GM19099 (cell line): ENCODE results near the gene USP53.

Source experiments
- POLR2A ChIP-seq: IDR thresholded peaks from 3 replicates; pipeline ENCODE4 v1.6.1; 2011; ENCODE audit warnings: low read depth; ENCODE audit not compliant: insufficient read length; ENCODE audit errors: extremely low read depth

The USP53 gene

DNA sequence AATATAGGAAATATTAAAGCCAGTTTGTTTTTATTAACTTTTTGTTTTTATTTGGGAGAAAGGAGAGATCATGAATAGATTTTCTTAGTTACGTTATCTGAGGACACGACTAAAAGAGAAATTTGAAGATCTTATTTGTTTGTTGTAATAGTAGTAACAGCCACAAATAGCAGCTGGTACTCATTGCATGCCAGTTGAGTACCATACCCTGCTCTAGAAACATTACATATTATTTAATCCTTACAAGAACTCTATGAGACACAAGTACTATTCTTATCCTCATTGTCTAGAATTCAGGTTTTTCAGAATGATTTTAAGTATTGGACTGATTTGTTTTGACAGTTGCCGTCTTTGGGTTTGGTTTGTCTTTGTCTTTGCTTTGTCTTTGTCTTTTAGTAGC, 31.8 kb downstream of the USP53 start:
- TF ChIP-seq POLR2A: no peak

DNA sequence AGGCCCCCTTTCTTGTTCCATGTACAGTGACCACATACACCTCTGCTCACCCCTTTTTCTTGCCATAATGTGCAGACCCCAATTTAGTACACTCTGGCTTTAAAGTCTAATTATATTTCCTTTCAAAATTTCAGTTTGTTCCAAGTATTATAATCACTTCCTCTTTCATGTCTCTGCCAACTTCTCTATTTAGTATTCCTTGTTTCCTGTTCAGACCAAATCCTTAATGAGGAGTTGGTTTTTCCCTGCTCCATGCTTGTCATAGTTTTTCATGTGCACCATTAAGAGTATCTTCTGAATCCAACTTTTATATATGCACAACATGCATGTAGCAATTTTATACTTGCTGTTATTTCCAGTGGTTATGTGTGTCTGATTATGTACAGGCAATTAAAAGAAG, 32.3 kb downstream of the USP53 start:
- no peak for TF ChIP-seq POLR2A

DNA sequence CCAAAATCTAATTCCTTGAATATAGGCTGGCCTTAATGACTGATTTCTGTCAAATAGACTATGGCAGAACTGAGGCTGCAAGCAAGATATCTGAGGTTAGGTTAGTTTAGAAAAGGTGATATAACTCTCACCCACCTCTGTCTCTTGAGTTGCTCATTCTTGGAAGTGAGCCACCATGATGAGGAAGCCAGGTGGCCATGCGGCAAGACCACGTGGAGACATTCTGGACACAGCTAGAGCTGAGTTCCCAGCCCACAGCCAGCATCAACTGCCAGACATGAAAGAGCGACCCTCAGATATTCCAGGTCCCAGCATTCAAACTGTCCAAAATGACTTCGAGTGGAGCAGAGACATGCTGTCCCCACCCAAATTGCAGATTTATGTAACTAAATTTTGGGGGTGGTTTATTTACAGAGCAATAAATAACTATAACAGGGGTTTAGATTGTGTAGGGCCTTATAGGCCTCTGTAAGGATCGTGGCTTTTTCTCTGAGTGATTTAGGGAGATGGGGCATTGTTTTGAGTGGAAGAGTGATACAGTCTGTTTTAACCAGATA, 33.7 kb downstream of the USP53 start:
- TF ChIP-seq POLR2A: no peak

DNA sequence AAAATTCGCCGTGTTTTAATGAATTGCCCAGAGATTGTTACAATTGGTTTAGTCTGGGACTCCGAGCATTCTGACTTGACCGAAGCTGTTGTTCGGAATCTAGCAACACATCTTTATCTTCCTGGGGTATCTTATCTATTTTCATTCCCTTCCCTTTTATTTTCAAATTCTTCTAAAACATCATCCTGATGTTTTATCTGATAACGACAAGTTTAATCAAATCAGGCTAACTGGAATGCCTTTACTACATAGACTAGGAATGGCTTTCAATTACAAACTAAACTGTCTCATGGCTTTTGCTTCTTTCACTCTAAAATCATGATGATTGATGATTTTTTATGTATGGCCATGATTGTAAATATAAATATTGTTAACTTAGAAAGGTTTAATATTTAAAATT, 48.0 kb downstream of the USP53 start:
- no peak for TF ChIP-seq POLR2A

DNA sequence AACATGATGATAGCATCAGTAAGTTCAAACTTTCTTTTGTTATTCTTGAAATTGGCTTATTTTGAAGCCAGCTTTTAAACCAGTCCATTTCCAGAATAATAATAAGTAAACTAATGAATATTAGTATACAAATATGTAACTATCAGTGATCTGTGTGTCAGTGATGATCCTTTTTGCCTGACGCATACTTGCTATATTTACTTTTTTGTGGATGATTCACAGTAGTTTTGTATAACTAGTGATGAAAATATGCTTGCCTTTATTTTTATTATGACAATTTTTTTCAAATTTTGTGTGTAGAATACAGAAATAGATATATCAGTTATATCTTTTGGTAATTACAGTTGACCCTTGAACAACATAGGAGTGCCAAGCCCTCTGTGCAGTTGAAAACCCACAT, 49.5 kb downstream of the USP53 start:
- no peak for TF ChIP-seq POLR2A

DNA sequence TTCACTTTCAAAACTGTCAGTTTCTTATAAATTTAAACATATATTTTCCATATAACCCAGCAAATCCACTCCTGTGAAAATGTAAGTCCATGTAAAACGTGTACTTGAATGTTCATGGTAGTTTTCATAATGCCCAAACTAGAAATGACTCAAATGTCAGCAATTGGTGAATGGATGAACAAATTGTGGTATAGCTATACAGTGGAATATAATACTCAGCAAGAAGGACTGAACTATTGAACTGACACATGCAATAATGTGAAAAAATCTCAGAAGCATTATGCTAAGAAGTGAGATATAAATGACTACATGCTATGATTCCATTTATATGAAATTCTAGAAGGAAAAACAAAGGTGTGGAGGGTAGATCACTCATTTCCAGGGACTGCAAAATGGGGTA, 52.2 kb downstream of the USP53 start:
- no peak for TF ChIP-seq POLR2A

DNA sequence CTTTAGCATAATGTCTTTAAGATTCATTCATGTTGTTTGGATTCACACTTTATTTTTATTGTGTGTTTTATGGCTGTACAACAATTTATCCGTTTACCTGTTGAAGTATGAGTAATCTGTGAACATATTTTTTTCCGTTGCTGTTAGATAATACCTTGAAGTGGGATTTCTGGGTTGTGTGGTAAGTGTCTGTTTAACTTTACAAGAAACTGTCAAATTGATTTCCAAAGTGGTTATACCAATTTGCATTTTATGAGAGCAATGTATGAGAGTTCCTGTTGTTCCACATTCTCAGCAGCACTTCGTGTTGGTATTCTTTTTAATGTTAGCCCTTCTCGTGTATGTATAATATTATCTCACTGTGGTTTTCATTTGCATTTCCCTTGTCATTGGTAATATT, 53.6 kb downstream of the USP53 start:
- TF ChIP-seq POLR2A: no peak

DNA sequence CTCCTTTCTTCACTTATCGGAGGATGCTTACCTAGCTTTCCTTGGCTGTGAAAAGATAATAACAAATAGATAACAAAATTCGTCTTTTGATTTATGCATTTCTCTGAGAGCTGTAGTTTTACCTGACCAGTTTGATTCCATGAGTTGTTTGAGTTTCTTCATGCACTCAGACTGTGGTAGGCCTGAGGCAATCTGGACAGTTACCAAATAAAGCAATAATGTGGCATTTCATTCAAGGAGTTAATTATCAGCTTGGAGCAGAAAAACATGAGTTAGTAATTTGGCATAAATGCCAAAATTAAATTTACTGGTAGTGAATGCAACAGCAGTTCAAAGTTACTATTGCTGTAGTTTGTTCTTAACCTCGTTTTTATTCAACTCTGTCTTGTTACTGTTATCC, 56.0 kb downstream of the USP53 start:
- TF ChIP-seq POLR2A: no peak

DNA sequence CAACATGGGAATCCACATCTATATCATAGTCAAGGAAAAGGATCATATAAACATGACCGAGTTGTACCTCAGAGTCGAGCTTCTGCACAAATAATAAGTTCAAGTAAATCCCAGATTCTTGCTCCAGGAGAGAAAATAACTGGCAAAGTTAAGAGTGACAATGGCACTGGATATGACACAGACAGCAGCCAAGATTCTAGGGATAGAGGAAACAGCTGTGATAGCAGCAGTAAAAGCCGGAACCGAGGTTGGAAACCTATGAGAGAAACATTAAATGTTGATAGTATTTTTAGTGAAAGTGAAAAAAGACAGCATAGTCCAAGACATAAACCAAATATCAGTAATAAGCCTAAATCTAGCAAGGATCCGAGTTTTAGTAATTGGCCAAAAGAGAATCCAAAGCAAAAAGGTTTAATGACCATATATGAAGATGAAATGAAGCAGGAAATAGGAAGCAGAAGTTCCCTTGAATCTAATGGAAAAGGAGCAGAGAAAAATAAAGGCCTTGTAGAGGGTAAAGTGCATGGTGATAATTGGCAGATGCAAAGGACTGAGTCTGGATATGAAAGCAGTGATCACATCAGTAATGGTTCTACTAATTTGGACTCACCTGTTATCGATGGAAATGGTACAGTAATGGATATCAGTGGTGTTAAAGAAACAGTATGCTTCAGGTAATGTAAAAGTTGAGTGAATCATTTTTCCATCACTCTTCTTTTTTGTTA, 59.0 kb downstream of the USP53 start:
- TF ChIP-seq POLR2A: no peak

DNA sequence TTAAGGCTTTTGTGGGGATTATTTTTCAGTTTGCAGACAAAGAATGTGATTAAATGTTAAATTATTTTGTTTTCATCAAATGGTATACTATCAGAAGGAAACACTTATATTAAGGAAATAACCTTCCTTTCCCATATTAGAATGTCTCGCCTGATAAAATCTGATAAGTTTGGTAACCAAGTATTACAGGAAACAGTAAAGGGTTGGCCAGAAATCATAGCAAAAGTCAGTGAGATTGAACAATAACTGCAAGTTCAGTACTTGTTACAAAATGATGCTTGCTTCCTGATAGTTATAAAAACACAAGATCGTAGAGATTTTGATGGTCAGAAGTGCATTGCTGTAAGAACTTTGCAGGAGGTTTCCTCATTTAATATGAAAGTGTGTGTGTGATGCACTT, 68.9 kb downstream of the USP53 start:
- no peak for TF ChIP-seq POLR2A

DNA sequence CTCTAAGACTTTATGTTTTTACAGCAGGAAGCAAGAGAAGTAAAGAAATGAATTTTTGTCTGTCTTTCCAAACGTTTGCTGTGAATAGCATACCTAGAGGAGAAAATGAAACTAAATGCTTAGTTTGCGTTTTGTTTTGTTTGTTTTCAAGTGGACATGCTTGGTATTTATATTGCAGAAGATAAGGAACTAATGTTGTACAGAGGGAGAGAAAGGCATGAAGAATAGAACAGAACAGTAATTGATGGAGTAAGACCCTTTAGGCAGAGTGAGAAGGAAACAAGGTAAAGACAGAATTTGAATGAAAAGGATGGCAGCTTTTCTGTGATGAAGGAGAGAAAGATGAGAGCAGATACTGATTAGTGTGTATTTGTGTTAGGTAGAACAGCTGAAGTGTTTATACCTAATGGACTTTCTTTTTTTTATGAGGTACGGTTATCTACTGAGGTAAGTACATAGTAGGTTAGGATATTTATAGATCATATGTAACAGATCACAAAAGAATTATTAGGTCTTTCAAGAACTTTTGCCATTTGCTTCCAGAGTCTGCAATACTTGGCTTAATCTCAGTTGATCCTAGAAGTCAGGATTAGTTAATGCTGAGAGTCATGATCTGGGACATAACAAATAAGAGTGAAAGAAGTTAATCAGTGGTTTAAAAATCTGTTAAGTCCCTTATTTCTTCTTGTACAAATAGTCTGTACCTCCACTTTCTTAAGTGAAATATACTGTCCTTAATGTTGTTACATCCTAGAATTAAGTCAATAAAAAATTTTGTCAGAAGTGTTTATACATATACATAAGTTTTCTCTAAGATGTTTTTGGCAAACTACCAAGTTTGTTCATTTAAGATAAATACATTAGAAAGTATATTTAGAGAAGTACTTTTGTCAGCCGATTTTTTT, 72.6 kb downstream of the USP53 start:
- no peak for TF ChIP-seq POLR2A

DNA sequence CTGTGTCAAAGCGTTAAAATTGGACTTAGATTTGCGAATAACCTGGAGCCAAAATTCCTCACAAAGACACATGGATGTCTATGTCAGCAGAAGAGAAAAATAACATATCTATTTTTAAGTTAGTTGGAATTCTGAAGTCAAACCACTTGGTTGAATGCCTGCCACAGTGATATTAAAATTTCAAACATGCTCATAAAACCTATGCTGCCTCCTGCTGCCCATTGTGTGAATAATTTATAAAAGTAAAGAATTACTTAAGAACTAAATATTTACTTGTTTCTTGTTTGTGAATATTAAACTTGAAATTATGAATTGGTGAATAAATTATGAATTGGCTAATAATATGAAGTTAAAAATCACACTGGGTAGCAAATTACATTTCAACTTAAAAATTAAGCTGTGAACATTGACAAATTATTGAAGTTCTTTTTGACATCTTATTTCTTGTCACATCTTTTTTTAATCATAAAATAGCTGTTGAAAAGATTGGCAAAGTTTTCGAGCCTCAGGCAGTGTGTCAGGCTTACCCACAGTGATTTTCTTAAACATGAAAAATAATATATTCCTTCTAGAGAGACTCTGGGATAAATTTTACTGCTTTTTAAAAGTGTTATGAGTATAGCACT, 74.0 kb downstream of the USP53 start:
- TF ChIP-seq POLR2A: no peak

DNA sequence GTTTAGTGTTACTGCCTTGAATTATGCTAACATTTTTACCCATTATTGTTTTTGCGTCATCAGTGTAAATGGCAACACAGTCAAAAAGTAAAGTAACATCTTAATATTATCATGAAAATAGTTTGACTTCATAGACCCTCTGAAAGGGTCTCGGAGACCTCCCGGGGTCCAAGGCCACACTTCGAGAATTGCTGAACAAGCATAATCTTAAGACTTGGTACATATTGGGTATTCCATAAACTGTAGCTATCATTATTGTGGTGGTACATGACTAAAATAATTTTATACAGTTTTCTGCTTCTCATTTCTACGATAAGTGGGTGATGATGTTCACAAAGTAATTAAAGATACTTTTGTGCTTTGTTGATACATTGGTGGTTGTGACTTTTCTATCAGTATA, 76.8 kb downstream of the USP53 start:
- TF ChIP-seq POLR2A: no peak

DNA sequence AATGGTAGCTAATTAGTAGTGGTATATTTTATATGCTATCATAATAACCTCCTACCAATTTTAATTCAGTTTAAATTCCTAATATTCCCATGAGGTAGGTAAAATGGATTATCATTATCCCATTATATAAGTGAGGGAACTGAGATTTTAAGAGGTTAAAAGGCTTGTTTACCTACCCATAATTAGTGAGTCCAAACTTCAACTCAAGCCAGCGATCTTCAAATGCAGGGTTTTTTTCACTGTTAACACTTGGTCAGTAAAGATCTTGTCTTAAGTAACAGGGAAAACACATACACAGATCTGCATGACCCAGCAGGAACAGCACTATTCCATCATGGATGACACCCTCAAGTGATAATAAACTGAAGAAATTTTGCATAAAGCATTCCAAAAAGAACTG, 78.1 kb downstream of the USP53 start:
- no peak for TF ChIP-seq POLR2A

DNA sequence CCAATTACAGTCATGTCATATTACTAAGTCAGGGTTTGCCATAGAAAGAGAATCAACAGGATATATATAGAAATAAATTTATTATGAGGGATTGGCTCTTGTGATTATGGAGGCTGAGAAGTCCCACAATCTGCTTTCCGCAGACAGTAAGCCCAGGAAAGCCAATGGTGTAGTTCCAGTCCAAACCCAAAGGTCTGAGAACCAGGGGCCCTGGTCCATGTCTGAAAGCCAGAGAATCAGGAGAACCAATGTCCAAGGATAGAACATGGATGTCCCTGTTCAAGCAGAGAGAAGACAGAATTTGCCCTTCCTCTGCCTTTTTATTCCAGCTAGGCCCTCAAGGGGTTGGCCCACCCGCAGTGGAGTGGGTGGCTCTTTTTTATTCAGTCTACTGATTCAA, 83.8 kb downstream of the USP53 start:
- TF ChIP-seq POLR2A: no peak

DNA sequence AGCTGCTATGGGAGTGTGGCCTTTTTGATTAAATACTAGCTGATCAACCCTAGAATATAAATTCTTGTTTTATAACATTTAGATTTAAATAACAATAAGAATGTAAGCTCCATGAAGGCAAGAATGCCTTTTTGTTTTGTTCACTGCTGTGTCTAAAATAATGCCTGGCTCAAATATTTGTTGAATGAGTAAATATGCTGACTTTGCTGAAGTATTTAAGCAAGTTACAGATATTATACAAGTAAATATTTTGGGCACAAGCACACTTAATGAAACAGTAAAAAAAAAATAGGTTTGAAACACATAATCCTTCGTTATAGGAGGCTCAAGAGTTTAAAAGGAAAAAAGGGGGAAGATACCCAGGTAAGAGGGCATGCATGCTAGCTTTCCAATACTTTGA, 85.3 kb downstream of the USP53 start:
- TF ChIP-seq POLR2A: no peak

DNA sequence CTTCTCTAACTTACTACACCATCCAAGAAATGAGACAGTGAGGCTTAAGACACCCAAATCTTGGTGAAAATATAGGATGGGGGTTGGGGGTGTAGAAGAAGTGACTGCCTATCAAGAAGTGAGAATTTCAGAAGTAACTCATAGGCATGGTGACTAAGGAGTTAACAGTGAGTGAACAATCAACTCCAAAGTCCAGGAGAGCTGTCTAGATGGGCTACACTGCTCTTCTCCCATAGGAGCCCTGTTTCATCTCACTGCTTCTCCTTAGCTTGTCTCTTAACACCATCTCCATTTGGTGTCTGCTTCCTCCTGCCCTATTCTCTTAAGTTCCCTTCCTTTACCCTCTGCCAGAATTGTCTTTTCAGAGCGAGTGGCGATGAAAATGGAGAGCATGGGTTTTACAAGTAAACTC, 86.8 kb downstream of the USP53 start:
- TF ChIP-seq POLR2A: no peak

DNA sequence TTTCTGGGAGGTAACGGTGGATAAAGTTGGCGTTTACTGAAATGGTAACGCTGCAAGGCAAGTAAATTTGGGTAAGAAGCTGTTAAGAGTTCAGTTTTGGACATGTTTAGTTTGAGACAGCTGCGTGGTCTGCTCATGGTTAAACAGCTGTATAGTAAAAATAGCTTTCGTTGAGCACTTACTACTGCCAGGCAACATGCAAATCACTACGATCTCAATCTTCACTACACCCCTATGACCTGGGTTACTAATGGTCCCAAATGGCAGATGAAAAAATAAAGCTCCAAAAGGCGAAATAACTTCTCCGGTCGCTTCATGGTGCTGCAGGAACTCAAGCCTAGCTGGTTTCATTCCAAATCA, 87.2 kb downstream of the USP53 start:
- TF ChIP-seq POLR2A: no peak
